ENCODE results near the gene TRIM44.

- no peak for TF ChIP-seq POLR2AphosphoS5 (IDR thresholded peaks at IDR 0.05)
- TF ChIP-seq CTCF (IDR thresholded peaks at IDR 0.05 in 8 of 11, conservative IDR thresholded peaks at IDR 0.05 in 3 of 11): no peak
Measured at GRCh38 chr11:35791088-35791958, 128.7 kb downstream of the TRIM44 start.

All from spleen (tissue), 7 donors.